ENCODE results near the gene SCNM1. TPM values are rescaled to one million over a fixed set of nuclear protein-coding genes. Genes with fewer than 3 reads are reported as not detected.

Gene SCNM1
- total RNA-seq, 1 experiment from 2014 or later, result 34.1 TPM

- Histone ChIP-seq H3K4me1 (ENCODE audit: control insufficient read depth in 1 of 2, insufficient read depth in 2 of 2, low read length in 2 of 2) (no peaks in the 10 kb centered on the region), H3K36me3 (ENCODE audit: control insufficient read depth in 1 of 2, insufficient read depth in 2 of 2, low read length in 2 of 2) (no peaks in the 10 kb centered on the region), H3K79me2 (ENCODE audit: insufficient read depth, low read length) (no peaks in the 10 kb centered on the region), H3K4me3 (replicated peaks in 1 of 2; ENCODE audit: low read depth in 1 of 2, low read length in 2 of 2) (no peak overlapping the region), H3K9me2 (ENCODE audit: insufficient read depth) (no peaks in the 10 kb centered on the region), H3K4me2 (ENCODE audit: low read length) (no peak overlapping the region), H3K9me3 (ENCODE audit: control insufficient read depth in 1 of 2, insufficient read depth in 1 of 2, low read depth in 1 of 2, low read length in 2 of 2) (no peaks in the 10 kb centered on the region), H3K27me3 (ENCODE audit: insufficient read depth, low read length) (no peaks in the 10 kb centered on the region), H3K9ac (ENCODE audit: low read length) (no peak overlapping the region), H2AFZ (ENCODE audit: low read depth, low read length, poor library complexity, severe bottlenecking) (no peak overlapping the region), H3K27ac (ENCODE audit: low read depth, low read length) (no peak overlapping the region), H4K20me1 (ENCODE audit: insufficient read depth) (no peaks in the 10 kb centered on the region)
- intact Hi-C loops (cut with micrococcal nuclease), result no loop called here
- ChIA-PET CTCF (no interaction called here), POLR2A (no interaction called here), RAD21 (ENCODE audit: low non-redundant PET in 1 of 2, low total read pairs in 2 of 2, uncharacterized antibody in 2 of 2, unreplicated experiment in 2 of 2) (no interaction called here)
- DNase-seq (ENCODE audit: low read depth, low spot score) (no peak), ATAC-seq (no peak)
- TF ChIP-seq SP1 (IDR thresholded peaks at IDR 0.05; ENCODE audit: low read depth), result no peak
- TF ChIP-seq POLR2AphosphoS5 (IDR thresholded peaks at IDR 0.05; ENCODE audit: low read depth, low read length), result no peak
- no peak for TF ChIP-seq EZH2 (IDR thresholded peaks at IDR 0.05)
- no peak for TF ChIP-seq REST (IDR thresholded peaks at IDR 0.05; ENCODE audit: low read depth)
- no peak for TF ChIP-seq EZH2phosphoT487 (IDR thresholded peaks at IDR 0.05; ENCODE audit: borderline replicate concordance)
- TF ChIP-seq TCF7L2 (IDR thresholded peaks at IDR 0.05; ENCODE audit: borderline replicate concordance, extremely low read depth, insufficient read depth, insufficient read length), result no peak
- no peak for TF ChIP-seq MAX (IDR thresholded peaks at IDR 0.05)
- TF ChIP-seq CBX3 (IDR thresholded peaks at IDR 0.05; ENCODE audit: low read depth), result no peak
- no peak for TF ChIP-seq POLR2A (IDR thresholded peaks at IDR 0.05; ENCODE audit: borderline replicate concordance, extremely low read depth, insufficient read depth, insufficient read length)
- no peak for TF ChIP-seq ATF3 (IDR thresholded peaks at IDR 0.05)
- BruUV-seq (replicated peaks), result no TSS peak
Measured at GRCh38 chr1:151130987-151131586, 34.9 kb upstream of the SCNM1 start.
